Neuron (in vitro differentiated cells): ENCODE measurements around the gene TMEM60.
"Not testable (repeated sequence)": the region's sequence is repeated elsewhere in the genome, so short reads cannot be mapped to it uniquely, and the experiment has no call there.

ENCODE experiments used
- H2AFZ ChIP-seq: one replicate; pipeline ENCODE4 v1.6.1; 2013; ENCODE audit warnings: low read depth, mild to moderate bottlenecking, inconsistent platforms, low read length, moderate library complexity
- H3K27me3 ChIP-seq: one replicate; pipeline ENCODE4 v1.6.1; 2013; ENCODE audit warnings: low read length; ENCODE audit not compliant: insufficient read depth
- H3K36me3 ChIP-seq: one replicate; pipeline ENCODE4 v1.6.1; 2013; ENCODE audit warnings: low read length; ENCODE audit not compliant: insufficient read depth
- H3K4me1 ChIP-seq: one replicate; pipeline ENCODE4 v1.6.1; 2013; ENCODE audit warnings: low read length; ENCODE audit not compliant: insufficient read depth
- H3K4me3 ChIP-seq: 2 replicates; pipeline ENCODE4 v1.5.1; 2013; ENCODE audit warnings: mild to moderate bottlenecking, low read length, moderate library complexity
- H3K9me3 ChIP-seq: one replicate; pipeline ENCODE4 v1.6.1; 2013; ENCODE audit warnings: low read length

Gene TMEM60

DNA sequence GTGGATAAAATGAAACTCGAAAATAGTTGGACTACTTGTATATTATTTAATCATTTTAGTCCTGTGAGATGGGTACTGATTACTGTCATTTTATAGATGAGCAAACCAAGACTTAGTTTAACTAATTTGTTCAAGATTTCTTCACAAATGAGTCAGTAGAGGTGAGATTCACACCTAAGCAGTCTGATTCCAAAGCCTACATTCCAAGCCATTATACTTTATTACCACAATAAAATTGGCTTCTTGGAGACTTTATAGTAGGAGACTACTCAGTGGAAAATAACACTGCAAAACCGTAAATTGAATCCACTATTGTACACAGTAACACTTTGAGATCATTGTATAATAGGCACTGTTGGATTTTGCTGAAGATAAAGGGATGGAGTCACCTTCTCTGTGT, 2.5 kb upstream of the TMEM60 start:
- Histone ChIP-seq H3K27me3 (no peaks in the 10 kb centered on the region), H2AFZ (no peak overlapping the region), H3K4me3 (no peak overlapping the region), H3K9me3 (no peaks in the 10 kb centered on the region), H3K4me1 (peaks cover 26% of the 10 kb centered on the region), H3K36me3 (peaks cover 1% of the 10 kb centered on the region)

DNA sequence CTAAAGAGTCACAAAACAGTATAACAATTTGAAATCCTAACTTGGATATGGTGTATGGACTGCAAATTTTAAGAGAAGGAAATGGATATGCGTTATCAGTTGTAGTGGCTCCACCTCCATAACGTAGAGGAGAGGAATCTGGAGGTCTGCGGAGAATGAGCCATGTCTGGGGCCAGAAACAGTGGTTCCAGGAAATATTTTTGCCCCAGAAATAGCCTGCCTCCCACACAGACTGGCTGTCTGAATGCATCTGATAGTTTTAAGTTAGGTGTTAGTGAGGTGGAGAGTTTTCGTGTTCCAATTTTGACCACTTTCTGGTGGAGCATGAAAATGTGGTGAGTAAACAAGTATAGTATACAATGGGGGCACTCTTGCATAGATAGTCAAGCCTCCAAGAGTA, 1.9 kb upstream of the TMEM60 start:
- H3K4me1 ChIP-seq = peaks cover 26% of the 10 kb centered on the region
- H3K9me3 ChIP-seq = no peaks in the 10 kb centered on the region
- H3K4me3 ChIP-seq = peak overlapping the region; percentile 87
- peaks cover 3% of the 10 kb centered on the region for H3K36me3 ChIP-seq
- H2AFZ ChIP-seq = peak overlapping the region; percentile 74
- H3K27me3 ChIP-seq = no peaks in the 10 kb centered on the region

DNA sequence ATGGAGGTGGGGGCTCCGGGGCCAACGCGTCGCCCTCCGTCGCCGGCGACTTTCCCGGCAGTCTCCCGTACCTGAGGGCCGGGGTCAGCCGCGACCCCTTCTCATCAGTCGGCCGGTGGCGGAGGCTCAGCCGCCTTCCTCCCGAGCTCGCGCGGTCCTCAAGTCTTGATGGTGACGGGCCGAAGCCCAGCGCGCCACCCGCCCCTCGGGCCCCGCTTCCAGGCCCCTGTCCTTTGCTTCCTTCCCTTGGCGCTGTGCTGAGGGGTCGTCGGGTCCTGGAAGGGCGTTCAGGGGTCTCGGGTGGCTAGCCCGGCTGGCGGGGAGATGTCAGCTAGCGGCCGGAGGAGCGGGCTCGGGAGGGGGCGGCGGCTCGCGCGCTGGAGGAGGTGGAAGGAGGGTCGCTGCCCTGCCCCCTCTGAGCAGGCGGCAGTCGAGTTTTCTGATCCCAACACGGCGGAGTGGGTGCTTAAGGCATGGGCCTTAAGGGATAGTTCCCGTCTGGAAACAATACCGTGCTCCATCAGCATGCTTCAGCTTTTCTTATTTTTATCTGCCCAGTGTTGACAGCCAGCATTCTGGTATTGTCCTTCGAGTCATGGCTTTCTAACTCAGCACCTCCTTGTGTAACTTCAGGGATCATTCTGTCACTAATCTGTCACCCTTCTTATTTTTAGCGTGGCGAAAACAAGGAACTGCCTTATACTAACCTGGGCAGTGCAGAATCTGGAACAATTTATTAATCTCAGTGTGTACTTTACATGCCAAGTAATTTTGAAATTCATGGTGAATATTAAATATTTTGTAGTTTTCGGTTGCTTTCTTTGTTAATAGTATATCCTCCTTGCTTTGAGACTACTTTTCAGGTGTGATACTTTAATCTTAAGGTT, 1.1 kb upstream of the TMEM60 start:
- Histone ChIP-seq H3K9me3 (no peaks in the 10 kb centered on the region), H3K27me3 (no peaks in the 10 kb centered on the region), H3K4me1 (peaks cover 26% of the 10 kb centered on the region), H2AFZ (peak overlapping the region; percentile 74), H3K36me3 (peaks cover 10% of the 10 kb centered on the region), H3K4me3 (peak overlapping the region; percentile 87)

DNA sequence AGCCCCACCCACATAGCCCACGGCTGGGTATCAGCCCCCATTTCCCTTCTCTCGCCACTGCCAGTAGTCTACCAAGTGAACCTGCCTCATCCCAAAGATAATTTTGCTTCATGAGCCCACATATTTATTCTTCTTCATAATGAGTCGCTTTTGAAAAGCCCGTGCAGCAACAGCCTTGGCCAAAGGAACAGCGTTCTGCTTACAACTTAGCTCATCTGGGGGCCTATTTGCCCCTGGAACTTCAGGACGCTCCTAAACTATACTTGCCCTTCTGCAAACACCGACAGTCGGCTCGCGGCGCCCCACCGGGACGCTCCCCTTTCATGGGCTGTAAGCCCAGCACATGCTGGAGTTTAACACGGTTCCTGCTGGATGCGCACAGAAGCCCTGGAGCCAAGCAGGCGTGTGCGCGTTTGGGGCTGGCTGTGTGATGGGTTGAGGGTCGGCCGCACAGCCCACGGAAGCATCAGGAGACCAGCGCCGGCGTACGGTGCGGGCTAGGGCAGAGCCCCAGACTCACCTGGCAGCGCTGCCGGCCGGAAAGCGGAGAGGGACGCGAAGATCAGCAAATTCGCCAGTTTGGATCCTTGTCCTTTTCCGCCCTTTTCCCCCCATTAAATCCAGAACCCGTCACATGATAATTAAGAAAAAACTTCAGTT, 370 bp downstream of the TMEM60 start:
- Histone ChIP-seq H3K4me1 (peaks cover 26% of the 10 kb centered on the region), H3K9me3 (no peaks in the 10 kb centered on the region), H3K4me3 (peak overlapping the region; percentile 87), H3K36me3 (peaks cover 17% of the 10 kb centered on the region), H2AFZ (peak overlapping the region; percentile 62), H3K27me3 (no peaks in the 10 kb centered on the region)

DNA sequence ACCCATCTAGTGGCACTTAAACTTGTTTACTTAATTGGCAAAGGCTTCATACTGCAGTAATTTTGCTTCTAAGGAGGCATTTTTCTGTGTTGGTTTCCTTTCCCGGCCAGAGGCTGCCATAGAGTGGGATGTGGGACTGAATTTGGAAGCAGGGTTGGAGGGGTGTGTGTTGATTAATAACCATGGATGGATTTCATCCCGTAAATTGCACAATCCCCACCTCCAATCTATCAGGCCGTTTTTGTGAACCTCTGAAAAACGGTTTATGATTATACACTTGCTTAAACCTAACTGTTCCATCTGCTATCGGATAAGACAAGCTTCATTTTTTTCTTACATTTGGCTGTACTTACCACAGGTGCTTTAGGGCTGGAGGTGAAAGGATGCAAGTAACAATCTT, 1.3 kb downstream of the TMEM60 start:
- H2AFZ ChIP-seq = no peak overlapping the region
- no peaks in the 10 kb centered on the region for H3K9me3 ChIP-seq
- H3K4me1 ChIP-seq = peaks cover 26% of the 10 kb centered on the region
- no peaks in the 10 kb centered on the region for H3K27me3 ChIP-seq
- H3K36me3 ChIP-seq = peaks cover 17% of the 10 kb centered on the region
- peak overlapping the region; percentile 87 for H3K4me3 ChIP-seq

DNA sequence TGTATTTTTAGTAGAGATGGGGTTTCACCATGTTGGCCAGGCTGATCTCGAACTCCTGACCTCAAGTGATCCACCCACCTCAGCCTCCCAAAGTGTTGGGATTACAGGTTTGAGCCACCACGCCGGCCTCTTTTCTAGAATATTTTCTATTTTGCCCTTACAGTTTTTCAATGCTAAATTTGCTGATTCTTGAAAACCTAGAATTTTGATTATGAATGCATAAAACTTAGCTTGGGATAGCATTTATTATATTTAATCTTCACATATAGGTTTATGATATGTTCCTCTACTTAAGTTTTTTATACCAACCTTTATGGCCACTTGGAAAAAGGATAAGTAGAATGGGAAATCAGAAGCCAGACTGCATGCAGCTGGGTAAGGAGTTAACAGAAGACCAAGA, 2.1 kb downstream of the TMEM60 start:
- no peaks in the 10 kb centered on the region for H3K27me3 ChIP-seq
- no peak overlapping the region for H3K4me3 ChIP-seq
- no peaks in the 10 kb centered on the region for H3K9me3 ChIP-seq
- H3K36me3 ChIP-seq = peaks cover 17% of the 10 kb centered on the region
- no peak overlapping the region for H2AFZ ChIP-seq
- H3K4me1 ChIP-seq = peaks cover 26% of the 10 kb centered on the region

DNA sequence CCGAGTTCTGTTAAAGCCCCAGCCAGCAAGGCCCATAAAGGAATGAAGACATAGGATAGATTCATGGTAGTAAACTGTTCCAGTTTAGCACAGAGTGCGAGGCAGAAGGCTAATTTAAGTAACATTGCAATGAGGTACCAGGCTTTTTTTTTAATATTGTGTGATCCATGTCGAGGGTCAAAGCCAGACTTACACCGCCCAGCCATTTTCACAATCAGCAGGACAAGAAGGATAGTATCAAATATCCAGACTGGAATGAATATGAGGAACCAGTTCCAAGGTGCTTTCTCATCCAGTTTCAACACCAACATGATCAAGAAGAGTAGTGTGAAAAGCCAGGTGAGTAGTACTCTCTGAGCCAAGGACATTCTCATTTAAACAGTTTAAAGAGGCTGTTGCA, 4.2 kb downstream of the TMEM60 start:
- Histone ChIP-seq H3K4me3 (no peak overlapping the region), H3K36me3 (peaks cover 17% of the 10 kb centered on the region), H3K4me1 (peaks cover 12% of the 10 kb centered on the region), H2AFZ (no peak overlapping the region), H3K9me3 (no peaks in the 10 kb centered on the region), H3K27me3 (no peaks in the 10 kb centered on the region)

DNA sequence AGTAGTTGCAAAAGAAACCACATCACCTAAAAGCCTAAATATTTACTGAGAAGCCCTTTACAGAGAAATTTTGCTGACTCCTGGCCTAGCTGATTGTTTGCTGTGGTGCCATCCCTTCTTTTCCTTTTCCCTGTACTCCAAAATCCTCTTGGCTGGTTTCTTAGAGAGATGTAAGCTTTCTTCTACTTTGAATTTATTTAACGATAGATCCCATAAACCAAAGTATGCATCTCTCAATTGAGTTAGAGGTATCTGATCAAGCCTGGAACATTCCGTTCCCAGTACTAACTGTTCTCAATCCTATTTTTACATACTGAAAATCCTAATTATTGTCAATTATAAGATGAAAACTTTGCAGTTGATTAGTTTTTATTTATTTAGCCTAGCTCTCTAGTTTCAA, 6.3 kb downstream of the TMEM60 start:
- Histone ChIP-seq H3K4me3 (no peak overlapping the region), H3K9me3 (no peaks in the 10 kb centered on the region), H3K4me1 (peaks cover 7% of the 10 kb centered on the region), H2AFZ (no peak overlapping the region), H3K36me3 (peaks cover 17% of the 10 kb centered on the region), H3K27me3 (no peaks in the 10 kb centered on the region)

DNA sequence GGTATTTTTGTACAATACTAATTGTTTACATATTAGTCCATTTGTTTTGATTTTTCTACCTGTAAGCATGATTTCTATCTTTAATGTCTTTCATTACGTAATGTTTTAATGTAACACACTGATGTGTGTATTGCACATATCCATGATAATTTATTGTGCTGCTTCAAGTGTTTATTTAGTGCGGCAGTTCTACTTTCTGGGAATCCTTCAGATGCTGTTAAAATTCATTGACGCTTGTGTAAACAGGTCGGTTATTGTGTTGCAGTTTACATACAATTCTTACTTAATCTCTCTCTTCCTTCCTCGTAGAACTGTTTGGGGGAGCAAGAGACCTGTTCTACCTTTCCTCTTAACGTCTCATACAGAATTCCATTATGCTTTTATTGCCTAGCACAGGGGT, 6.9 kb downstream of the TMEM60 start:
- H2AFZ ChIP-seq = no peak overlapping the region
- H3K27me3 ChIP-seq = no peaks in the 10 kb centered on the region
- no peak overlapping the region for H3K4me3 ChIP-seq
- peaks cover under 1% of the 10 kb centered on the region for H3K4me1 ChIP-seq
- H3K9me3 ChIP-seq = no peaks in the 10 kb centered on the region
- H3K36me3 ChIP-seq = peaks cover 17% of the 10 kb centered on the region

DNA sequence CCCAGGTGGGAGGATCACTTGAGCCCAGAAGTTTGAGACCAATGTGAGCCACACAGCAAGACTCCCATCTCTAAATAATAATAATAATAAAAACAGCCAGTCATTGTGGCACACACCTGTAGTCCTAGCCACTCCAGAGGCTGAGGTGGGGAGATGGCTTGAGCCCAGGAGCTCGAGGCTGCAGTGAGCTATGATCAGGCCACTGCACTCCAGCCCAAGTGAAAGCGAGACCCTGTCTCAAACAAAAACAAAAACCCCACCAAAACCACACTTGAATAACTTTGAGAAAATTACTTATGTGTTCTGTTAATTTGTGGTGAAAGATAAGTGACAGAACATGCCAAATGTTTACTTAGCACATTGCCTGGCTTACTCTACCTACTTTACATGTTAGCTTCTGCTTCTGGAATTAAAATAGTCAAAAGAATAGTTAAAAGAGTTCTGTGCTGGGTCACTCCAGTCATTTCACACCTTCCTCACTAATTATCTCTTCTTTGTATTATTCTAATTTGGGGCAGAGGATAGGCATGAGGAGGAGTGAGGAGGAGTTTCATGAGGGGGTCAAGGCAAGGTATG, 9.8 kb downstream of the TMEM60 start:
- H3K4me1 ChIP-seq = no peaks in the 10 kb centered on the region
- H3K36me3 ChIP-seq = peaks cover 3% of the 10 kb centered on the region
- no peak overlapping the region for H3K4me3 ChIP-seq
- no peak overlapping the region for H2AFZ ChIP-seq
- no peaks in the 10 kb centered on the region for H3K9me3 ChIP-seq
- no peaks in the 10 kb centered on the region for H3K27me3 ChIP-seq

DNA sequence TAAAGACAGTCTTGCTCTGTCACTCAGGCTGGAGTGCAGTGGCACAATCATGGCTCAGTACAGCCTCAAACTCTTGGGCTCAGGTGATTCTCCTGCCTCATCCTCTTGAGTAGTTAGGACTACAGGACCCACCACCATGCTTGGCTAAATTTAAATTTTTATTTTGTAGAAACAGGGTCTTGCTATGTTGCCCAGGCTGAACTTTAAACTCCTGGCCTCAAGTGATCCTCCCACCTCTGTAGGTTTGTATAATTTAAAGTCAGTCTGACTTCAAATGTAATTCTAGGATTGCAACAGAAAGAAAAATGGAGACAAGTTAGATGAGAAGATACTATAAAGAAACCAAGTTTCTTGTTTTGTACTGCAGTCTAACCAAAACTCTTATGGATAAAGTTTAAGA, 11.5 kb downstream of the TMEM60 start:
- Histone ChIP-seq H3K36me3 (peaks cover 10% of the 10 kb centered on the region), H3K27me3 (no peaks in the 10 kb centered on the region), H3K4me1 (no peaks in the 10 kb centered on the region), H2AFZ (no peak overlapping the region), H3K9me3 (no peaks in the 10 kb centered on the region), H3K4me3 (no peak overlapping the region)

DNA sequence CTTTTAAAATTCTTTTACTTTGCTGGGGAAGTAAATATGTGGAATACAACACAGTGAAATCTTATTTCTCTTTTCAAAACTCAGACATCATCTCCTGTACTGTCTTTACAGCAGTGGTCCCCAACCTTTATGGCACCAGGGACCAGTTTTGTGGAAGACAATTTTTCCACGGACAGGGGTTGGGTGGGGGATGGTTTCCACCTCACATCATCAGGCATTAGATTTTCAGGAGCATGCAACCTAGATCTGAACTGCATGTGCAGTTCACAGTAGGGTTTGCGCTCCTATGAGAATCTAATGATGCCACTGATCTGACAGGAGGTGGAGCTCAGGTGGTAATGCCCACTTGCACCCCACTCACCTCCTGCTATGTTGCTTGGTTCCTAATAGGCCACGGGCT, 12.2 kb downstream of the TMEM60 start:
- H3K36me3 ChIP-seq = peaks cover 15% of the 10 kb centered on the region
- H3K4me1 ChIP-seq = no peaks in the 10 kb centered on the region
- no peaks in the 10 kb centered on the region for H3K27me3 ChIP-seq
- no peak overlapping the region for H2AFZ ChIP-seq
- H3K4me3 ChIP-seq = no peak overlapping the region
- no peaks in the 10 kb centered on the region for H3K9me3 ChIP-seq

DNA sequence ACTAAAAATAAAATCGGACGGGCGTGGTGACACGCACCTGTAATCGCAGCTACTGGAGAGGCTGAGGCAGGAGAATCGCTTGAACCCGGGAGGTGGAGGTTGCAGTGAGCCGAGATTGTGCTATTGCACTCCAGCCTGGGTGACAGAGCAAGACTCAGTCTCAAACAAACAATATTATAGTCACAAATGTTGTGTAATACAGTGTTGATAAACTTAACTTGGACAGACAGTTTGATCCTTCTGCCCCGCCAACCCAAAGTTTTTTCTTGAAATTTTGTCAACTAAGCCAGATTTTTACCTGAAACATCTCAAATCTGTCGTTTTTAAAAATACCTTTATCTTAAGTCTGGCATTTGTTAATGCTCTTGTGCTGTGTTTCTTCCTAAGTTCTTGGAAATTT, 13.8 kb downstream of the TMEM60 start:
- peaks cover 28% of the 10 kb centered on the region for H3K36me3 ChIP-seq
- H3K9me3 ChIP-seq, H3K27me3 ChIP-seq, H3K4me1 ChIP-seq, H3K4me3 ChIP-seq, H2AFZ ChIP-seq: not testable (repeated sequence)
